Karpas-422 (cell line): ENCODE measurements around the gene RCHY1. TPM values are rescaled to one million over a fixed set of nuclear protein-coding genes. Genes with fewer than 3 reads are reported as not detected.
"Not testable (repeated sequence)": the region's sequence is repeated elsewhere in the genome, so short reads cannot be mapped to it uniquely, and the experiment has no call there.

Experiments
- DNase-seq: peaks from one replicate; pipeline ENCODE4 v3.0.0-alpha.2; 2015
- H2AFZ ChIP-seq: fragments of 200-600 bp; sonication (generic); 2 replicates; pipeline ENCODE4 v1.6.1; 2014; ENCODE audit warnings: antibody characterized with exemption, low read length, mixed read lengths
- H3K27ac ChIP-seq: fragments of 200-600 bp; sonication (generic); 2 replicates; pipeline ENCODE4 v1.5.1; 2014; ENCODE audit warnings: mild to moderate bottlenecking, low read length, moderate library complexity
- H3K27me3 ChIP-seq: fragments of 200-600 bp; sonication (generic); 2 replicates; pipeline ENCODE4 v1.6.1; 2014; ENCODE audit warnings: low read length, mixed read lengths
- H3K36me3 ChIP-seq: fragments of 200-600 bp; sonication (generic); 2 replicates; pipeline ENCODE4 v1.6.1; 2014; ENCODE audit warnings: low read length, mixed read lengths; ENCODE audit not compliant: insufficient read depth
- H3K4me1 ChIP-seq: fragments of 200-600 bp; sonication (generic); 2 replicates; pipeline ENCODE4 v1.6.1; 2014; ENCODE audit warnings: mild to moderate bottlenecking, low read length, mixed read lengths
- H3K4me2 ChIP-seq: fragments of 200-600 bp; sonication (generic); 2 replicates; pipeline ENCODE4 v1.6.1; 2014; ENCODE audit warnings: low read length, low read depth, mild to moderate bottlenecking; ENCODE audit not compliant: poor library complexity, severe bottlenecking
- H3K4me3 ChIP-seq: fragments of 200-600 bp; sonication (generic); 2 replicates; pipeline ENCODE4 v1.5.1; 2014; ENCODE audit warnings: mild to moderate bottlenecking, antibody characterized with exemption, low read length, mixed read lengths
- H3K79me2 ChIP-seq: fragments of 200-600 bp; sonication (generic); 2 replicates; pipeline ENCODE4 v1.6.1; 2014; ENCODE audit warnings: mild to moderate bottlenecking, low read length, mixed read lengths
- H3K9ac ChIP-seq: fragments of 200-600 bp; sonication (generic); 2 replicates; pipeline ENCODE4 v1.6.0; 2014; ENCODE audit warnings: low read length
- H3K9me2 ChIP-seq: fragments of 200-600 bp; sonication (generic), shearing (Covaris generic); replicated peaks from 2 replicates; pipeline ENCODE4 v1.6.0; 2014; ENCODE audit warnings: mild to moderate bottlenecking, low read length, moderate library complexity; ENCODE audit not compliant: insufficient read depth
- H3K9me3 ChIP-seq: fragments of 300-700, 200-600 bp; sonication (generic); 2 replicates; pipeline ENCODE4 v1.6.1; 2014; ENCODE audit warnings: low read length, mixed read lengths
- H4K20me1 ChIP-seq: fragments of 200-600 bp; sonication (generic); 2 replicates; pipeline ENCODE4 v1.6.1; 2014; ENCODE audit warnings: mild to moderate bottlenecking, antibody characterized with exemption, low read length, low read depth; ENCODE audit not compliant: insufficient read depth
- total RNA-seq: library from RNA; depleted of rRNA; stranded (reverse); fragments of >200 nt; shearing (Covaris generic); gene quantifications from 2 replicates; pipeline ENCODE4 v1.2.3, GENCODE V29; 2014; ENCODE audit warnings: low replicate concordance

Gene RCHY1
- total RNA-seq, 1 experiment from 2014 or later: 13.7 TPM

GRCh38 chr4:75545526-75545925 is 31.3 kb upstream of the RCHY1 start:
- no peaks in the 10 kb centered on the region for H3K4me1 ChIP-seq
- DNase-seq: no peak
- no peak overlapping the region for H3K27ac ChIP-seq
- no peaks in the 10 kb centered on the region for H3K36me3 ChIP-seq
- no peak overlapping the region for H3K9ac ChIP-seq
- H3K9me2 ChIP-seq: no peaks in the 10 kb centered on the region
- H3K4me3 ChIP-seq: no peak overlapping the region
- no peaks in the 10 kb centered on the region for H3K9me3 ChIP-seq
- H4K20me1 ChIP-seq: no peaks in the 10 kb centered on the region
- no peak overlapping the region for H3K4me2 ChIP-seq
- no peaks in the 10 kb centered on the region for H3K79me2 ChIP-seq
- H2AFZ ChIP-seq: no peak overlapping the region
- H3K27me3 ChIP-seq: no peaks in the 10 kb centered on the region

GRCh38 chr4:75544870-75545269 is 30.7 kb upstream of the RCHY1 start:
- no peak for DNase-seq
- Histone ChIP-seq H3K9ac (no peak overlapping the region), H3K9me3 (no peaks in the 10 kb centered on the region), H3K9me2 (no peaks in the 10 kb centered on the region), H3K36me3 (no peaks in the 10 kb centered on the region), H3K4me2 (no peak overlapping the region), H3K4me1 (no peaks in the 10 kb centered on the region), H3K4me3 (no peak overlapping the region), H4K20me1 (no peaks in the 10 kb centered on the region), H2AFZ (no peak overlapping the region), H3K27me3 (no peaks in the 10 kb centered on the region), H3K79me2 (no peaks in the 10 kb centered on the region), H3K27ac (no peak overlapping the region)

- H3K27me3 ChIP-seq, H3K36me3 ChIP-seq, H2AFZ ChIP-seq, H3K27ac ChIP-seq, H3K9me2 ChIP-seq, DNase-seq, H3K4me1 ChIP-seq, H4K20me1 ChIP-seq, H3K9me3 ChIP-seq, H3K79me2 ChIP-seq, H3K4me3 ChIP-seq, H3K9ac ChIP-seq, H3K4me2 ChIP-seq: not testable (repeated sequence)
These were observed 30.0 kb upstream of the RCHY1 start for GRCh38 chr4:75544220-75544619.

- H3K9me2 ChIP-seq: no peaks in the 10 kb centered on the region
- no peak overlapping the region for H2AFZ ChIP-seq
- no peaks in the 10 kb centered on the region for H3K36me3 ChIP-seq
- no peaks in the 10 kb centered on the region for H3K9me3 ChIP-seq
- no peak overlapping the region for H3K4me2 ChIP-seq
- no peaks in the 10 kb centered on the region for H4K20me1 ChIP-seq
- no peak overlapping the region for H3K27ac ChIP-seq
- no peaks in the 10 kb centered on the region for H3K79me2 ChIP-seq
- no peak overlapping the region for H3K9ac ChIP-seq
- no peaks in the 10 kb centered on the region for H3K27me3 ChIP-seq
- no peak for DNase-seq
- no peak overlapping the region for H3K4me3 ChIP-seq
- no peaks in the 10 kb centered on the region for H3K4me1 ChIP-seq
These were observed 28.6 kb upstream of the RCHY1 start for GRCh38 chr4:75542824-75543223.

GRCh38 chr4:75537308-75537707 is 23.1 kb upstream of the RCHY1 start:
- not testable (repeated sequence) for H3K4me1 ChIP-seq, H3K9me3 ChIP-seq, H3K27me3 ChIP-seq, H3K36me3 ChIP-seq, H3K27ac ChIP-seq, DNase-seq, H4K20me1 ChIP-seq, H3K4me3 ChIP-seq, H3K4me2 ChIP-seq, H3K79me2 ChIP-seq, H3K9ac ChIP-seq, H2AFZ ChIP-seq, H3K9me2 ChIP-seq

GRCh38 chr4:75533926-75534325 is 19.7 kb upstream of the RCHY1 start:
- H3K27me3 ChIP-seq, H3K9me3 ChIP-seq, H4K20me1 ChIP-seq, DNase-seq, H3K4me2 ChIP-seq, H2AFZ ChIP-seq, H3K4me1 ChIP-seq, H3K4me3 ChIP-seq, H3K9ac ChIP-seq, H3K9me2 ChIP-seq, H3K36me3 ChIP-seq, H3K27ac ChIP-seq, H3K79me2 ChIP-seq: not testable (repeated sequence)

- H3K27me3 ChIP-seq, H2AFZ ChIP-seq, H4K20me1 ChIP-seq, H3K36me3 ChIP-seq, H3K4me1 ChIP-seq, H3K9me3 ChIP-seq, DNase-seq, H3K79me2 ChIP-seq, H3K27ac ChIP-seq, H3K4me2 ChIP-seq, H3K4me3 ChIP-seq, H3K9me2 ChIP-seq, H3K9ac ChIP-seq: not testable (repeated sequence)
These were observed 19.2 kb upstream of the RCHY1 start for GRCh38 chr4:75533339-75533887.

GRCh38 chr4:75531536-75532143 is 17.4 kb upstream of the RCHY1 start:
- not testable (repeated sequence) for H3K79me2 ChIP-seq, H3K9me2 ChIP-seq, H3K9ac ChIP-seq, H3K4me1 ChIP-seq, H3K4me3 ChIP-seq, H4K20me1 ChIP-seq, H3K27ac ChIP-seq, H3K9me3 ChIP-seq, H3K27me3 ChIP-seq, H2AFZ ChIP-seq, DNase-seq, H3K4me2 ChIP-seq
- H3K36me3 ChIP-seq: peaks cover 15% of the 10 kb centered on the region
